ENCODE results near the gene NOL3. TPM values are rescaled to one million over a fixed set of nuclear protein-coding genes. Genes with fewer than 3 reads are reported as not detected.
A peak's percentile ranks its signal among the peaks of the same experiment; 100 is the strongest.

The NOL3 gene
- total RNA-seq, 2 experiments from 2014 or later, result 35.6 to 36.7 TPM

DNA sequence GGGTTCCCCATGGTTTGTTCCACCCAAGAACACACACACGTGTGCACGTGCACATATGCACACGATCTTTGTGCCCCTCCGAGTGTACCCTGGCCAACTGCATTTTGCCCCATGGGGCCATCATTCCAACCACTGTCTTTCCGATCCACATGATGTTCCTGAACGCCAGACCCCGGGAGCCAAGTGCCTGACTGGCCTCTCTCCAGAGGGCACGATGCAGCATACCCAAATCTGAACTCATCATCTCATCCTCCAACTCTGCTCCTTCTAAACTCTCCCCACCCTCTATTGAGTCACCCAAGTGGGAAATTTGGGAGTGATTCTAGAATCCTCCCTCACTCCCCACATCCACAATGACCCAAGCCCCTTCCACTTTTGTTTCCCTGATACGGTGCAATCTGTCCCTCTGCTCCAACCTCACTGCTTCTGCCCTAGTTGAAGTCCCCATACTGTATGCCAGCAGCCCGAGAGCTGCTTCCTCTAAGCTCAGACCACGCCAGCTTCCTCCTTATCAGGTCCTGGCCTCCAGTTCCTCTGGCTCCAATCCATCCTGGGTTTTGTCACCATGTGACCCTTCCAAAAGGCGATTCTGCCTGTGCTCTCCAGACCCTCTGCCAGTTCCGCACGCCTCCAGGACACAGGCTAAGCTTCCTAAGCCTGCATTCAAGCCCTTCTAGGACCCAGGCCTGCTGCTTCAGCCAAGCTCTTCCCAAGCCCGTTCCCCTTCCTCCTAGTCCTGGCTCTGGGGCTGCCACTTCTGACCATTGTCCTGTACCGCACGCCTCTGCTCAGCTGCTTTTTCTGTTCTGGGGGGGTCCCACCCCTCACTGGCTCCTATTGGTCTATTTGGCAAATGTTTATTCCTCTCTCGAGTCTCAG lies 46.5 kb downstream of the NOL3 start:
- CTCF ChIA-PET, result no interaction called here
- Mint-ChIP-seq H3K4me3 (no peak overlapping the region), H3K4me1 (peaks cover 12% of the 10 kb centered on the region), H3K36me3 (ENCODE audit: low read depth) (no peaks in the 10 kb centered on the region), H3K27me3 (no peaks in the 10 kb centered on the region), H3K27ac (no peak overlapping the region), H3K9me3 (no peaks in the 10 kb centered on the region)
- POLR2A ChIA-PET, result interaction anchor here (1.2 kb wide), 1 partner anchor 9 kb away, joined by 3 read pairs; no protein-coding TSS in a partner anchor
- DNase-seq, result no peak

DNA sequence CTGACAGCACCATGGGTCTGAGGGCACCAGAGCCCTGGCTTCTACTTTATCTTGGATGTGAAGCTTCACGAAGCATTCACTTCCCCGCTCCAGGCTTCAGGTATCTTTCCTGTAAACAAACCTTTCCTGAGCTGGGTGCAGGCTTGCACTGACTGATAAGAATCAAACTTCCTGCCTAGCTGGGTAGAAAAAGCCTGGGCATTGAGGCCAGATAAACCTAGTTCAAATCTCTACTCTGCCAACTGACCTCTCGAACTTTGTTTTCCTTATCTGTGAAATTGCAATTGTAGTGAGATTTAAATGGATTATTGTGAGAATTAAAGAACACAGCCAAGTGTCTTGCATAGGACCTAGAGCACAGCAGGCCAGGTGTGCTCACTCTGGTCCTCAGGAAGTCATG lies 53.7 kb downstream of the NOL3 start:
- Mint-ChIP-seq H3K4me3 (no peak overlapping the region), H3K9me3 (no peaks in the 10 kb centered on the region), H3K27ac (peak overlapping the region; percentile 67), H3K27me3 (no peaks in the 10 kb centered on the region), H3K36me3 (ENCODE audit: low read depth) (peaks cover 15% of the 10 kb centered on the region), H3K4me1 (peaks cover 57% of the 10 kb centered on the region)
- POLR2A ChIA-PET, result interaction anchor here (0.6 to 1.7 kb wide), 4 partner anchors 13 to 241 kb away, joined by 3 to 5 read pairs (median 3); partner anchors contain the start of gene FHOD1
- CTCF ChIA-PET, result interaction anchor here (1.8 to 6.2 kb wide), 2 partner anchors 22 to 176 kb away, joined by 4 to 58 read pairs; partner anchors contain the start of gene FHOD1
- no peak for DNase-seq

Other genes with a start within 250 kb of the NOL3 start
- gene RRAD, start 245.0 kb upstream of the NOL3 start, total RNA-seq, result 1 to 10 TPM; 1.0 to 1.3 TPM
- gene CIAO2B, start 236.1 kb upstream of the NOL3 start, total RNA-seq, result 100 to 1,000 TPM; 116 to 121 TPM
- gene CES2, start 235.0 kb upstream of the NOL3 start, total RNA-seq, result 10 to 100 TPM; 32.9 to 33.5 TPM
- gene CES3, start 209.3 kb upstream of the NOL3 start, total RNA-seq, result 1 to 10 TPM; 6.1 to 6.3 TPM
- gene CES4A, start 181.9 kb upstream of the NOL3 start, total RNA-seq, result 10 to 100 TPM; 37.8 to 39.3 TPM
- gene CBFB, start 141.4 kb upstream of the NOL3 start, total RNA-seq, result 100 to 1,000 TPM; 236 to 238 TPM
- gene PHAF1, start 60.6 kb upstream of the NOL3 start, total RNA-seq, result 10 to 100 TPM; 12.4 to 13.3 TPM
- 10 to 100 TPM; 14.6 to 16.2 TPM for gene B3GNT9, start 19.5 kb upstream of the NOL3 start, total RNA-seq
- 10 to 100 TPM; 96.9 to 97.3 TPM for gene TRADD, start 10.6 kb upstream of the NOL3 start, total RNA-seq
- gene FBXL8, start 10.6 kb upstream of the NOL3 start, total RNA-seq, result 10 to 100 TPM; 52.3 to 54.4 TPM
- gene HSF4, start 5.8 kb upstream of the NOL3 start, total RNA-seq, result 100 to 1,000 TPM; 107 to 110 TPM
- gene MATCAP1, start 13.4 kb downstream of the NOL3 start, total RNA-seq, result 10 to 100 TPM; 63.9 to 70.9 TPM
- not detected for gene EXOC3L1, start 19.6 kb downstream of the NOL3 start, total RNA-seq
- gene E2F4, start 21.6 kb downstream of the NOL3 start, total RNA-seq, result 100 to 1,000 TPM; 127 to 131 TPM
- gene ELMO3, start 28.6 kb downstream of the NOL3 start, total RNA-seq, result 1 to 10 TPM; 7.3 to 8.3 TPM
- 10 to 100 TPM; 39.6 to 39.7 TPM for gene TMEM208, start 56.6 kb downstream of the NOL3 start, total RNA-seq
- gene FHOD1, start 76.9 kb downstream of the NOL3 start, total RNA-seq, result 10 to 100 TPM; 94.8 to 99.1 TPM
- gene SLC9A5, start 78.4 kb downstream of the NOL3 start, total RNA-seq, result 1 to 10 TPM; 2.2 to 2.8 TPM
- gene PLEKHG4, start 109.0 kb downstream of the NOL3 start, total RNA-seq, result 10 to 100 TPM in 1 of 2 experiments, 1 to 10 TPM in 1; 9.2 to 10.9 TPM
- under 1 TPM; 0.20 to 0.48 TPM for gene KCTD19, start 156.2 kb downstream of the NOL3 start, total RNA-seq
- not detected for gene LRRC36, start 156.3 kb downstream of the NOL3 start, total RNA-seq
- gene TPPP3, start 223.0 kb downstream of the NOL3 start, total RNA-seq, result not detected
- gene ZDHHC1, start 245.9 kb downstream of the NOL3 start, total RNA-seq, result under 1 TPM; 0.23 to 0.45 TPM

Measured in activated CD4-positive, alpha-beta memory T cell treated with anti-CD3 and anti-CD28 coated beads, Interleukin-2, amount 10 ng/mL, durations not matched to agents 7 days and 5 days (primary cell).